Right kidney (tissue), 1 donor: ENCODE measurements around the gene MEF2A.

Source experiments
- DNase-seq: peaks from one replicate; pipeline ENCODE4 v3.0.0-alpha.2; 2016

The MEF2A gene

DNA sequence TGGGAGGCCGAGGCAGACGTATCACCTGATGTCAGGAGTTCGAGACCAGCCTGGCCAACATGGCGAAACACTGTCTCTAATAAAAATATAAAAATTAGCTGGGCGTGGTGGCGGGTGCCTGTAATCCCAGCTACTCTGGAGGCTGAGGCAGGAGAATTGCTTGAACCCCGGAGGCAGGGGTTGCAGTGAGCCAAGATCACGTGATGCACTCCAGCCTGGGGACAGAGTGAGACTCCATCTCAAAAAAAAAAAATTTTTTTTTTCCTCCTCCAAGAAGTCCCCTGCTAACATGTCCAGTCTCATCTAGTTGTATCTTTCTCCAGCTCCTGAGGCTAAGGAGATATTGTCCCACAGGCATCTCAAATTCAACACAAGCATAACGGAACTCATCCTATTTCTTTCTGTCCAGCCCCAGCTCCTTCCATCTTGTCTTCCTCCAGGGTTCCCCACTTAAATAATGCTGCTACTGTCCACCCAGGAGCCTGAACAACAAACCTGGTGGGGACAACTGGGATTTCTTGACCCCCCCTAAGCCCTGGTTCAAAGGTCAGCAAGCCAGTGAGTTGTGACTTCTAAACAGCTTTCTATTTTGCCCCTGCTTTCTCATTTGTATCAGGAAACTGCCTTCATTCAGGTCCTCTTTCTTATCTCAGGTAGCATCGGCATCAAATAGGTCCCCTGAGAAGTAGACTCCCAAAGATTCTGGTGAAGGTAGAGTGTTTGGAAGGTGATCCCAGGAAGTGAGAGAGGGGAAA lies 4.1 kb upstream of the MEF2A start:
- no peak for DNase-seq

DNA sequence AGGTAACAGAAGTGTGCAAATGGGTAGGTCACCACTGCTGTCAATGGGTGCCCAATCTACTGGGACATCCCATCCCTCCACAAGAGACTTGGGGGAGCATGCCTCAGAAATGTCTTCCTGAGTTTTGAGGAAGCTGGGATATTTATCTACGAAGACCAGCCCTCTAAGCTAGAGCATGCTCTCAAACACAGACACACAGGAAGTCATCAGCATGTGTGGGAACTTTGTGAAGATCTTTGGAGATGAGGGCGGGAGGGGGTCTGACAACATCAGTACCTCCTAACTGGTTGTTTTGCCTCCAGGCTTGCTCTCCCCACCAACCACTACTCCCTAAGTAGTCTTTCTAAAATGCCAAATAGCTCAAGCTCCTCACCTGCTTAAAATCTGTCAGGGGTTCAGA lies 3.5 kb upstream of the MEF2A start:
- DNase-seq: no peak

DNA sequence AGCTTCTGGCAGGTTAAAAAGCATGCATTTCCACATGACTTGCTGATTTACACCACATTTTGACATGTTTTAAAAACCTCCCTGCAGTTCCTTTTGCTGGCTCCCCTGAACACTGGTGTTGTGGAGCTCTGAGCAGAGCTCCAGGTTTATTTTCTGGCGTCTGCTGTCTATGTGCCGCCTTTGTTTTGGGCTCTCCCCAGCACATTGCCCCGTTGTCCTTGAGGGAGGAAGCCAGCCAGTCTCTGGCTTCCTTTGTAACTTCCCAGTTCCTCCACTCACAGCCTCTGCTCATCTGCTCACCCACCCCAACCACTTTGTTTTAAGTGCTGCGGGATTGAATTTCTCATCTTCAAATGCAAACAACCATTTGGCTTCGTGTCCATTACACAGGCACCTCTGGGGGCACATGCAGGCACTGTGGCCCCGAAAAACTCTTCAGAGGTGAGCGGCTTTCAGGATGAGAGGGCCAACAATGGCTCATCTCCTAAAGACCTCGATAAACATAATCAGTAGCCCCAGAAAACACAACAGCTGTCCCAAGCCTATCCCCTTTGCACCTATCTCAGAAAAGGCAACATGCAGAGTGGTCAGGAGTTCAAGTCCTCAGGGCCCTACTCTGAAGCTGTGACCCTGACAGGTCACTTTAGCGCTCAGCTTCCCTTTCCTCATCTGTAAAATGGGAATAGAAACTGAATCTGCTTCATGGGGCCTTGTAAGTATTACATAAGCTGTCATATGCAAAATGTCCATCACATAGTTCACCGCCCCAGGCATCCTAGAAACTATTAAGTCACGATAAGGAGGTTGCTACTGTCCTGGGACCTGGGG lies 1.3 kb upstream of the MEF2A start:
- peak; percentile 47 for DNase-seq

DNA sequence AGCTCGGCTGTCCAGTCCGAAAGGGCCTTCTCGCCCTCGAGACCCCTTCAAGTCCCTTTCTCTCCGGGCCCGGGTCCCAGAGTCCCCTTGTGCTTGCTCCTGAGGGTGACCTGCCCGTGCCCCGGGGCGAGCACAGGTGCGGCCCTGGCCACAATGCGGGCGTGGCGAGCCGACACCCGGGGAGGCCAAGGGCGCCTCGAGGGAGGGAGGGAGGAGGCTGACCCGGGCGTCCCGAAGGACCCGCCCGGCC lies 810 bp upstream of the MEF2A start:
- peak; percentile 76 for DNase-seq

DNA sequence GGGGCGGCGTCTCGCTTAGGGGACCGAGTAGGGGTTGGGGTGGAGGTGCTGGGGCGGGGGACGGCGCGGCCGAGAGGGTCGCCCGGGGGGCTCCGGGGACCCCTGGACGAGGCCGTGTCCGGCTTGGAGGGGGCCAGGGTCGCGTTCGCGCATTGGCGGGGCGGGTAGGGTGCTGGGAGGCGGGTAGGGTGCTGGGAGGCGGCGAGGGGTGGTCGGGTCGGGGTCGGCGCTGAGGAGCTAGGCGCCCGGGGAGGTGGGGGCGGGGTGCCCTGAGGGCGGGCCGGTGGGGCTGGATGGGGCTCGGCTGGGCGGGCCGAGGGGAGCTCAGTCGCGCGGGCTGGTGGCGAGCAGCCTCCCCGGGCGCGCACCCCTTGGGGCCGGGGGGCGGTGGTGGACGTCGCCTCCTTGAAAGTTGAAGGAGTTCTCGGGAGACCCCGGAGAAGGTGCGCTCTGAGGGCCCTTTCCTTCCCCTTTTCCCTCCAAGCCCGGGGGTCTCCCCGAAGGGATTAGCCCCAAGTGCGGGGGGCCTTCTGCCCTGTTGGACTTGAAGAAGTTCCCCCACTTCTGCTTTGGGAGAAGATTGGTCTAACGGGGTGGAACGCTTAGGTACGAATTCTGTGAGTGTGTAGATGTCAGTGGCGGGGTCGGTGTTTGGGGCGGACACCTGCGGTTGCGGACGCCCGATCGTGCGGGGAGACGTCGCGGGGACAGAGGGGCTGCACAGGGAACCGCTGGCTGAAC lies 543 bp downstream of the MEF2A start:
- DNase-seq: peak; percentile 72

DNA sequence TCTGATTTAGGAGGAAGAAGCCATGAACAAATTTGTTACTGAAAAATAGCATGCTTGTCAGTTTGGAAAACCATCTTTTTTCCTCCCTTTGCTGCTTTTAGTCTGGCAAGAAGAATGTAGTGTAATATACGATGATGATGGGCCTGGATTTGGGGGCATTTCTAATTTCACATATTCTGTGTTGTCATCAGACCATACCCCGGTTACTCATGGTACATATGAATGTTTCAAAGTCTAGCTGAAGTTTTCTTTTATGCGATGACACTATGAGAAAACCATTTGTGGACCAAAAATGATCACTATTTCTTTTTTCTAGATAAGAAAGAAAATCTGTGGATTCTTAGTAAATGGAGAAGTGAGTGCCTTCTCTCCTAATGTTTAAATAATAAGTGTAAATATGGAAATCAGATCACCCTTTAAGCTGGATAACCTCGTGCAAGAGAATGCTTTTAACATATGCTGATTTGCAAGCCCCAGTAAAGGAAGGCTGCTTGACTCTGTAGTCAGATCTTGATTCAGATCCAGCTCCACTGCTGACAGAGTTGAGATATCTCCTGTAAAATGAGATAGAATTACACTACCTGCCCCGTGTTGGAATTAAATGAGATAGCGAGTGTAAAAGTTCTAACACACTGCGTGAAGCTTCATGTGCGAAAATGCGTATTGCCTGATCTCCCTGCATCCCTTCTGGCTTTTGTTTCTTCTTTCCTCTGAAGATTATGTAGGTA lies 3.0 kb downstream of the MEF2A start:
- DNase-seq: no peak

DNA sequence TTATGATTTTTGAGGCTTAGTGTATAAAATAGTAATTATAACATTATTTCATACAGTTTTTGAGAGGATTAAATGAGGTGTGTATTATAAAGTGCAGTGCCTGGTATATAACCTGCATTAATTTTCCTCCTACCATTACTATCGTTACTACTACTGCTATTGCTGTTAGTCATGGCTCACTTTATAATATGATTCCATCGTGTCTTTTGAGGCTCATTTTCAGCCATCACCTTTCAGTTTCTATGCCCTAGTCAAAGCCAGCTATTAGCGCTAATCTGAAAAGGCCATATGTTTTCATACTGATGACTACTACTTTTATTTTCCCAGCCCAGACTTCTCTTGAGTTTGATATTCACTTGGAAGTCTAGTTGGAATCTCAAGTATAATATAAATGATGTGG lies 5.5 kb downstream of the MEF2A start:
- DNase-seq: no peak

DNA sequence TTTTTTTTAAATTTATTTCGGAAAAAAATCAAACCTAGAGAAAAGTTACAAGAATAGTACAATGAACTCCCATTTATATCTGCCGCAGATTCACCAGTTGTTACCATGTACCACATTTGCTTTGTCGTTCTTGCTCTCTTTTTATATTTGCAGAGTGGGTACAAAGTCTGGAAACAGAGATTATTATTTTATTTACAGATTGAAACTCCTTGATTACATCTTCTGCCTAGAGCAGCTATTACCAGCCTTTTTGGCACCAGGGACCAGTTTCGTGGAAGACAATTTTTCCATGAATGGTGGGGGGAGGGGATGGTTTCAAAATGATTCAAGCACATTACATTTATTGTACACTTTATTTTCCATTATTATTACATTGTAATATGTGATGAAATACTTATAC lies 8.3 kb downstream of the MEF2A start:
- DNase-seq: no peak

DNA sequence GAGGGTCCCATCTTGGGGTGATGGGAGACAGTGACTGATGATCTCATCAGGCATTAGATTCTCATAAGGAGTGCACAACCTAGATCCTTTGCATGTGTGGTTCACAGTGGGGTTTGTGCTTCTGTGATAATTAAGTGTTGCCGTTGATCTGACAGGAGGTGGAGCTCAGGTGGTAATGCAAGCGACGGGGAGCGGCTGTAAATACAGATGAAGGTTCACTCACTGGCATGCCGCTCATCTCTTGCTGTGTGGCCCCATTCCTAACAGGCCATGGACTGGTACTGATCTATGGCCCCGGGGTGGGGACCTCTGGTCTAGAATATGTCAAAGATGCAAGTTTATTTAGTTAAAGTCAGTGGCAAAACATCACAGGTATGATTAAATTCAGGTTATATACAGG lies 8.7 kb downstream of the MEF2A start:
- no peak for DNase-seq

DNA sequence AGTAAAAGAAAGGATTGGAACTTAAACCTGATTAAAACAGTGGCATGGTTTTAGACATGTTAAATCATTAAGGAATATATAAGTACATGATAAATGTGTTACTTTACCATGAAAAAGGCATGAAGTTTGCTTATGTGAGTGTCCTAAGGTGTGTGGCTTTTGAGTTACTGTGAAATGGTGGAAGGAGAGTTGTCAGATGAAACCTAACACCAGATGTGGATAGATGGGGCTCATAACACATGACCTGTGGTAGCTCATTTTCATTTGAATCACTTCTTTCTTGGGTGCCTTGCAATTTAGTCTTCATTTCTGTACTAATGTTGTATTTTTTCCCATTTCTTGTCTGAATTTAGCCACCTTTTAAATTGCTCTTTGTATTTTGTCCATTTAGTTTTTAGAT lies 13.0 kb downstream of the MEF2A start:
- no peak for DNase-seq

DNA sequence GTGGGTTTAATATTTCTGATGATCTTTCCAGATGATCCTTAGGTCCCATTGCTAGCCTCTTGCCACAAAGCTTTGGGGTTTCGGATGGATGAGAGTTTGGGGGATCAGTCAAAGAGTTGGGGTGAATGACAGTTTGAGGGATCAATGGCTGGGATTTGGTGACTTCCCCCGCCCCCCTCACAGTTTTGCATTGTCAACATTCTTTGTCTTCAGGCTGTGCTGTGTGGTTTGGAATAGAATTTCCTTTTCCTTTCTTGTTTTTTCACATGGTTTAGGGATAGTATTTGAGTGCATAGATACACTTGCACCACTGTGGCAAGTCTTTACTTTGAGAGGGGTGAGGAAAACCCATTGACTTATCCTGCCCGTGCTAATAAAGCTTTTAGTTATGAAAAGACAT lies 14.3 kb downstream of the MEF2A start:
- DNase-seq: no peak

DNA sequence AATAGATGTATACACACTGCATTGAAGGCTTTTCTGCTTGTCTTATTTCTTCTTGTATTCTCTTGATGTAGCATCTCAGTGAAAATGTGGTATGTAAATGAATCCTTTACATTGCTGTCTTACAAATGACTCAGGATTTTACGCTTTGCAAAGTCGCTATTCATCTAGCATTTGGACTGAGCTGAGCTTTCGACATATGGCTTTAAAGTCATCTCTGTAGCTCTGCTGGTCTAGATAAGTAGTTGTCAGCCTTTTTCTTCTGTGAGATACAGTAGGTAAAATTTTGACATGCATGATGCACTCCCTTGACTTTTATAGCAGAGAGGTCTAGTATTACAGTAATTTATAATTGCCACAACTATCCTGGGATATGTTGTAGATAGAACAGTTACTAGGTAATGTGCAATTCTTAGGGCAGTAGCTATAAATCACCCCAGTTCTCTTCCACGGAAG lies 16.8 kb downstream of the MEF2A start:
- no peak for DNase-seq

DNA sequence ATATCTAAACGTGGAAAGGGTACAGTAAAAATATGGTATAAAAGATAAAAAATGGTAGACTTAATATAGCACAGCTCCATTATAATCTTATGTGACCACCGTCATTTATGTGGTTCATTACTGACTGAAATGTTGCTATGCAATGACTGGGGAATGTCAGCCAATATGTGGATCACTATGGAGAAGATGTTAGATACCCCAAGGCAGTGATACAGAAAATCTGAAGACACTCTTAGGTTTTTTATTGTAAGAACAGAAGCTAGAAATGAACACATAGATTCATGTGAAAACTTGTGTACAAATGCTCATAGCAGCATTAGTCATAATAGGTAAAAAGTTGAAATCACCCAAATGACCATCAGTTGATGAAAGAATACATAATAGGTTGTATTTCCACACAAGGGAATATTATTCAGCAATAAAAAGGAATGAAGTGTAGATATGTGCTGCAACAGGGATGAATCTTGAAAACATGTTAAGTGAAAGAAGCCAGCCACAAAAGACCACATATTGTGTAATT lies 18.4 kb downstream of the MEF2A start:
- no peak for DNase-seq

DNA sequence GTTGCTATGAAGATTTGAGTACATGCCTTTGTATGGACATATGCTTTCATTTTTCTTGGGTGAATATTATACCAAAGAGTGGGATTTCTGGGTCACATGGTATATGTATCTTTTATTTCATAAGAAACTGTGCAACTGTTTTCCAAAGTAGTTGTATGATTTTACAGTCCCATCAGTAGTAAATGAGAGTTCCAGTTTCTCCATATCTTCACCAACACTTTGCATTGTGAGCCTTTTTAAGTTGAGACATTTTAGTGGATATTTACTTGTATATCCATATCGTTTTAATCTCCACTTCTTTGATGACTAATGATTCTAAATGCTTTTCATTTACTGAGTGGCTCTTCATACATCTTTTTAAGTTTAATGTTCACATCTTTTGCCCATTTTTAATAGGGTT lies 20.3 kb downstream of the MEF2A start:
- DNase-seq: no peak

DNA sequence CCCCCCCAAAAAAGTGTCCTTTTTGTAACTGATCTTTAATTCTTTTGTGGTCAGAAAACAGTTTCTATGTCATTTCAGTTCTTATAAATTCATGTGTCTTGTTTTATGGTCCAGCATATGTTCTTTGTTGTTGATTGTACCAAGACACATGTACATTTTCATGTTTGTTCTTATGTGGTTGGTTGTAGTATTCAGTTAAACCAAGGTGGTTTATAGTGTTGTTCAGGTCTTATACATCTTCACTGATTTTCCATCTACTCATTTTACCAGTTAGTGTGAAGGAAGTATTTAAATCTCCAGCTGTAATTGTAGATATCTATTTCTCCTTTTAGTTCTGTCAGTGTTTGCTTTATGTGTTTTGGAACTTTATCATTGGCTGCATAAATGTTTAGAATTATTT lies 24.0 kb downstream of the MEF2A start:
- no peak for DNase-seq

DNA sequence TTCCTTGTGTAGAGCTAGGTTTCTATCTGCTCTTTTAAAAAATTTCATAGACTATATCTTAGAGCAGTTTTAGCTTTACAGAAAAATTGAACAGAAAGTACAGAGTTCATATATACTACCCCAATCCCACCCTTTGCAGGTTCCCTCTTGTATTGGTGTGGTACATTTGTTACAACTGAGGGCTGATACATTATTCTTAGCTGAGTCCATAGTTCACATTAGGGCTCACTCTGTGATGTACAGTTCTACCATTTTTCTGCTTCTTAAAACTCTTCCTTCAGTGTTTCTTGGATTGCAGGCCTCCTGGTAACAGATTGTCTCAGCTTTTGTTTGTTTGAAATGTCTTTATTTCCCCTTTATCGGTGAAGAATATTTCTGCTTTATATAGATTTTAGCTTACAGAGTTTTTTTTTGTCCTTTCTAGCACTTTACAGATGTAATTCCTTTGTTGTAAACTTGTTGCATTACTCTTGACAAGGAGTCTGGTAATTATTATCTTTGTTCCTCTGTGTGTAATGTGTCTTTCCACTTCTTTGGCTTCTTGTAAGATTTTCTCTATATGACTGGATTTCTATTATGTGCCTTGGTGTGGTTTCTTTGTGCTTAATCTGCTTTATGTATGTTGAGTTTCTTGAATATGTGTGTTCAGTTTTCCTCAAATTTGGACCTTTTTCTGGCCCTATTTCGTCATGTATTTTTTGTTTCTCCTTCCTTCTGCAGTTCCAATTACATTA lies 25.3 kb downstream of the MEF2A start:
- no peak for DNase-seq

DNA sequence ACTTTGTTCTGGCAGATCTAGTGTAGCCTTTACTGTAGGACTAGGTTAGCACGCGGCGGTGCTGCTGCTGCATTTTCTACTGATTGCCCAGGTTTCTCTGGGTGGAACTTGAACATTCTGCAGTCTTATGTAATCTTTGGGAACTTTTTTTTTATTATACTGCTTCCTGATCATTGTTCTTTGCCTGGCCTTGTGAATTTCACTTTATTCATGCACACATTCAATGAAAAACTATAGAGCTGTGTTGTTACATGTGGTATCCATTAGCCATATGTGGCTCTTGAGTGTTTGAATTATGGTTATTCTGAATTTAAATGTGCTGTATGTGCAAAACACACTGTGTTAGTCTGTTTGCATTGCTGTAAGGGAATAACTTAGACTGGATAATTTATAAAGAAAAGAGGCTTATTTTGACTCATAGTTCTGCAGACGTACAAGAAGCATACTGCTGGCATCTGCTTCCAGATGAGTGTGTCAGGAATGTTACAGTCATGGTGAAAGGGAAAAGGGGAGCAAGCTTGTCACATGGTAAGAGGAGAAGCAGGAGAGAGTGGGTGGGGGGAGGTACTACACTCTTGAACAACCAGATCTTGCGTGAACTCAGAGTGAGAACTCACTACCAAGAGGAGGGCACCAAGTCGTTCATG lies 26.5 kb downstream of the MEF2A start:
- DNase-seq: no peak

DNA sequence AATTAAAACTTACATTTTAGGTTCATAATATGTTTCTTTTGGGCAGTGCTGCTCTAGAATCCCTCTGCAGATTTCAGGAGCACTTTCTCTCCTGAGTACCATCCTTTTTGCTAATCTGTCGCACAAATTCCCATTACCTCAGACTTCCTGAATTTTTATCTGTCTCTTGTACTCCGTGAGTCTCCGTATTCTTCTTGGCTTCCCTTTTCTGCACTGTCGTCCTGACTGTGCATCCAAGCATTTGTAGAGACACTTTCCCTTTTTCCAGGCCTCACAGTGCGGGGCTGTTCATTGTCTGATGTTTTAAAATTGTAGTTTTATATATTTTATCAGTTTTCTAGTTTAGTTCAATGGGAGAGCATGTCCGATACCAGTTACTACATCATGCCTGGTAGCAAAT lies 27.3 kb downstream of the MEF2A start:
- DNase-seq: no peak

DNA sequence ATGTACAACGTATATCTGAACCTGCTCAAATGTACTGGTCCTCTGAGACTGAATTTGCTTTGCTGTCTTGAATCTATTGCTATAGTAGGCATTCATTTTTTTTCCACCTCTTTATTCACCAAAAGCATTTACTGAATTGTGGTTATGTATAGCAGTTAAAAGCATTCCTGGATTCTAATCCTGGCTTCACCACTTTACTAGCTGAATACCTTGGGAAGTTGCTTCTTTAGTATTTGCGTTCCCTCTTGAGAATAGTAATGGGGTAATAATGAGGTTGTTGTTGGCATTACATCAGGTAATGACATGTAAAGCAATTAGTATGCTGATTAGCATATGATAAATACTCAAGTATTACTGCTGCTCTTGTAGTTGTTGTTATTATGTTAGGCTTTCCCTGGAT lies 29.1 kb downstream of the MEF2A start:
- no peak for DNase-seq

DNA sequence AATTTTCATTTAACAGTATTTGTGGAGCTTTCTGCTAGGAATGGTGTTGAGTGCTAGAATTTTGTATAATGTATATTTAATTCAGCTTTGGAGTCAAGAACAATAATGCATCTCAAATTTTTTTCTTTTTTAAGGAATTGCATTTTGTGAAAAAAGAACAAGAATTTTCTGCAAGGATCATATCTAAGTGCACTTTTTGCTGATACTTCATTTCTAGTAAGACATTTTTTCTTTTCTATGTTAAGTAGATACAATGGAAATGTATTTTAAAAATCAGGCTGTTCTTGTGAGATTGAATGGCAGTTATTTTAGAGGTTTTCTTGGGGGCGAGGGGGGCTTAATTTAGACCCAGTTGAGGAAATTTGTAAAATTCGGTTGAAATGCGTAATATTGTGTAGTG lies 32.5 kb downstream of the MEF2A start:
- no peak for DNase-seq

DNA sequence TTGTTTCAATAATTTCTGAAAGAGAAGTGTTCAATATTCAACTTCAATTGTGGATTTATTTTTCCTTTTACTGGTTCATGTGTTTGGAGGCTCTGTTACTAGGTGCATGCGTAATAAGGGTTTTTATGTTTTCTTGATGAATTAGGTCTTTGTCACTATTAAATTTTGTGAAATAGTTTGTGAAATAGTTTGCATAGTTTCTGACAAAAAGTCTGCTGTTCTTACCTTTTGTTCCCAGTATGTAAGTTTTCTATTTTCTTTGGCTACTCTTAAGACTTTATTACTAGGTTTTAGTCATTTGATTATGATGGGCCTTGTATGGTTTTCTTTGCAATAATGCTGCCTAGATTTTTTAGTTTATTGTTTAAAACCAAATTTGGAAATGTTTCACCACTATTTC lies 38.0 kb downstream of the MEF2A start:
- no peak for DNase-seq
